GM19463 (cell line): ENCODE data around the gene LRRC15.

Experiments used
- ATAC-seq: cut with Tn5 transposase; IDR thresholded peaks from one replicate; pipeline ENCODE4 v1.9.1; 2021; ENCODE audit warnings: mild to moderate bottlenecking, moderate library complexity; ENCODE audit not compliant: unreplicated experiment

The LRRC15 gene

DNA sequence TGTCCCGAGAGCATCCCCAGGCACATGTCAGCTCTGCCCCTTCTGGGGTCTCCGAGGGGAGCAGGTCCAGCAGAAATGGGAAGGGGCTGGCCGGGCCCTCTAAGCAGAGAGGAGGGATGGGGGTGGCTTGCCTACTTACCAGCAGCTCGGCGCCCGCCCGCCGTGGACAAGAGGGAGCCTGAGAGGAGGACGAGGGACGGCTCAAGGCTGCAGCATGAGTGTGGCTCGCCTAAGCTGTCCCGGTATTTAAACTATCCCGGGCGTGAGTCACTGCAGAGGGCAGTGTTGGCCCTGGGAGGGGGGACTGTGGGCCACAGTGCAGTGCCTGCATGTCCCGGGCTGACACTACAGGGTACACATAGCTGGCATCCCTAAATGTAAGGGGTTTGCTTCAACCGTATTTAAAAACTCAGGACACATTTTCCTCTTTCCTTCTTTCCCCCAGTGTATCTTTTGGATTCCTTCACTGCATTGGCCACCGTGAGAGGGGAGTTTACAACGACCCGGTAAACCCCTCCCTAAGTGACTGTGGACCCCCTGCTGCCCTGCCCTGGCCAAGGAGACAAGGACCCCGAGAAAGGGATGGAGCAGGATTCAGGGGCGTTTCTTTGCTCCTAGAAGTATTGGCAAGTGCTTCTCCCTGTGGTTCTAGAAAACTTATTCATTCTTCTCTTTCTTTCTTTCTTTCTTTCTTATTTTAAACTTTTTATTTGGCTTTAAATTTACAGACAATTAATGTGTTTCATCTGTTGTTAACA lies at the start of gene LRRC15:
Gene LRRC15, minus strand, starts transcription at position 222 of the 758 bp plus-strand sequence. CDS start 8,700 bp downstream, outside the sequence.
- ATAC-seq, result no peak

DNA sequence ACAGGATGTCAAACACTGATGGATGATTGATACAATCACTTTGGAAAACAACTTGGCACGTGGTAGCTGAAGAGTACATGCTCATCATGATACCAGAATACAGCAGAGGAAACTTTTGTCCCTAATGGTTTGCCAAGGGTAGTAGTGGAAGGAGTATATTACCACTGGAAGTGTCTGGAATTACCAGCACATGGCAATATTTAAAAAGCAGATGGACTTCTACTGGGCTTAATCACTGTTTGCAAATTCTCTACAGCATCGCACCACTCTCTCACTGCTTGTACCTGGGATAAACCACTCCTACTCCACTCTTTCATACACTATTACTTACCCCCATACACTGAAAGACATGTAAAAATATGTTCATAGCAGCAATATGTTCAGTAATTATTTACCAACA lies 49.1 kb upstream of the LRRC15 start:
- ATAC-seq, result no peak

- no peak for ATAC-seq
These were observed 37.9 kb upstream of the LRRC15 start for GRCh38 chr3:194407423-194407822.

- no peak for ATAC-seq
These were observed 36.2 kb upstream of the LRRC15 start for GRCh38 chr3:194405766-194406165.

GRCh38 chr3:194404365-194405140 lies 35.0 kb upstream of the LRRC15 start:
- no peak for ATAC-seq

DNA sequence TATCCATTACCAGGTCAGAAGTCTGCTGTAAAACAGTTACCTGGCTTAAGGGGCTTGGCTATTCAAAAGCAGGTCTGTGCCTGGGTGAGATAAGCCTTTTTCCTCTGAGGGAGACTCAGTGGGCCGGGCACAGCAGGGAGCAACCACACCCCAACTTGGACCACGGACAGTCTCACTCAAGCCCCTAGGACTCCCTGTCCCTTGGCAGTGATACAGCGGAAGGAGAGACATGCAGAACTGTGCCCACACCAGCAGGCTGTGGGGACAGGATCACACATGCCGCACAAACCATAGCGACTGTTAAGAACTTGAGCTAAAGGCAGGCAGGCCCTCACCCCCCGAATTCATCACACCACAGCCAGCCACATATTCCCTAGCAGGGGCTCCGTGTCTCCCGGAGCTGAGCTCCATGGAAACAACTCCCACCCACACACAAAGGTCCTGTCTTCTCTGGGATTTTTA lies 32.4 kb upstream of the LRRC15 start:
- no peak for ATAC-seq

- no peak for ATAC-seq
These were observed 31.8 kb upstream of the LRRC15 start for GRCh38 chr3:194401346-194401745.

DNA sequence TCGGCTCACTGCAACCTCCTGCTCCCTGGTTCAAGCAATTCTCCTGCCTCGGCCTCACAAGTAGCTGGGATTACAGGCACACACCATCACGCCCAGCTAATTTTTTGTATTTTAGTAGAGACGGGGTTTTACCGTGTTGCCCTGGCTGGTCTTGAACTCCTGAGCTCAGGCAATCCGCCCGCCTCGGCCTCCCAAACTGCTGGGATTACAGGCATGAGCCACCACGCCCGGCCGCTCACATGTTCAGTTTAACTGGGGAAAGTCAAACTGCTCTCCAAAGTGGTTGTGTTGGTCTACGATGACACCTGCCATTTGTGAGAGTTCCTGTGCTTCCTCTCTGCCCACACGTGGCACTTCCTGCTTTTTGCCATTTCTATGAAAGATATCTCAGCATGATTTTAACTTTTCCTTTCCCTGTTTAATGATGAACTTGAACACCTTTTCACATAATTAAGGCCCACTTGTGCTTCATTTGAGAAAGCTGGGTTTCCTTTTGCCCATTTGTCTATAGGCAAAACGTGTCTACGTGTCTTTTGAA lies 30.4 kb upstream of the LRRC15 start:
- no peak for ATAC-seq

GRCh38 chr3:194399166-194399565 lies 29.6 kb upstream of the LRRC15 start, which contains the start of gene GP5:
Gene GP5 (minus strand): TSS chr3:194399266. CDS start chr3:194398282, 984 bp downstream.
- no peak for ATAC-seq

DNA sequence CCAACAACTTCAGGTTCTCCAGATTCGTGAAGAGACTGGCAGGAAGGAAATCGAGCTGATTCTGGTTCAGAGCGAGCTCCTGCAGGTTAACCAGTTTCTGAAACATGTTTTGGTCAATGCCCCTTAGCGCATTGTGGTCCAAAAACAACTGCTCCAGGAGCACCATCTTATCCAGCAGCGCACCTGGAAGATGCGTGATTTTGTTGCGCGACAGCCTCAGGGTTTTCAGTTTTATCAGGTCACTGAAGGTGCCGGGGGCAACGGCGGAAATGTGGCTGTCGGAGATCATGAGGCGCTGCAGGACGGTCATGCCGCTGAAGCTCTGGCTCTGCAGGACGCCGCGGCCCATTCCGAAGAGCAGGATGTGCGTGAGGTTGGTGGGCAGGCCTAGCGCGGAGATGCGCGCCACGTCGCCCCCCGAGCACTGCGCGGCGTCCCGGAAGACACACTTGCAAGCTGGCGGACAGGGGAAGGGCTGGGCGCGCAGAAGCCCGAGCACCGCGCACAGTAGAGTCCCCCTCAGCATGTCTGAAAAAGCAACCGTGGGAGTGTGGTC lies 28.3 kb upstream of the LRRC15 start:
- ATAC-seq, result no peak

DNA sequence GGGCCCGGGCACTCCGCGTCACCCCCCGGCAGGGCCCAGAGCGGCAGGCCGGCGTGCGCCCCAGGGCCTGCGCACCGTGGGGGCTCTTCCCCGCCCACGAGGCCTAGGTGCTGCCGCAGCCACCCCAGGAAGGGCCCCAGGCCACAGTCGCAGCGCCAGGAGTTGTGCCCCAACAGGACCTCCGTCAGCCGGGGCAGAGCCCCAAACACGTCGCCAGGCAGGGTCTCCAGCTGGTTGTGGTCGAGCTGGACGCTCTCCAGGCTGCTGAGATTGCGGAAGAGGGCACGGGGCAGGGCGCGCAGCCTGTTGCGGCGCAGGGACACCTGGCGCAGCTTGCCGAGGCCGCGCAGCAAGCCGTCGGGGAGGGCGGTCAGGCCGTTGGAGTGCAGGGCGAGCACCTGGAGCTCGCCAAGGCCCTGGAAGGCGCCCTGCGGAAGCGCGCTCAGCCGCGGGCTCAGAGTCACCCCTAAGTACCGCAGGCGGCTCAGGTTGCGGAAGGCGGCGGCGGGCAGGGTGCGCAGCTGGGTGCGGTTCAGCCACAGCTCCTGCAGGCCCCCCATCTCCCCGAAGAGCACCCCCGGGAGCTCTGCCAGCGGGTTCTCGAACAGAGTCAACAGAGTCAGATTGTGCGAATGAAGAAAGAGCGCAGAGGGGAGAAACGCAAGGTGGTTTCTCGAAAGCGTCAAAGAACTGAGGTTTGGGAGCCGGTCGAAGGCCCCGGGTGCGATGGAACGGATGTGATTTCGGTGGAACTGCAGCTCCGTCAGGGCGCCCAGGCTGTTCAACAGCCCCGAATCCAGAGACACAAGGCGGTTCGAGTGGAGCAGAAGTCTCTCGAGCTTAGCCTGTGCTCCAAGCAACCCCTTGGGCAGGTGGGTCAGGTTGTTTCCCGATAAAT lies 27.6 kb upstream of the LRRC15 start:
- ATAC-seq, result peak; percentile 33

DNA sequence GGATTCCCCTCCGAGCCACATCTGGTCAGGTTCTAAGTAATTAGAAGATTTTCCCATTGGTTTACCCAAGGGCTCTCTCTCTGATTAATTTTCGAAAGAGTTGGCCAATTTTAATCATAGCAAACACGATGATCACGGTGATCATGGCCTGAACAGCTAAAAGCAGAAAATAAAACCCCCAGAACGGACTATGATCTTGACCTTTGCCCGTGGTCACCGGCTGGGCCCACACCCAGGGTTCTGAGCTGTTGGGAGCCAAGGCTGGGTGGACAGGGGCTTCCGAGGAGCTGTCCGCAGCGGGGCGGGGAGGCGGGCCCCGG lies 27.0 kb upstream of the LRRC15 start:
- ATAC-seq, result peak; percentile 29

GRCh38 chr3:194395778-194396538 lies 26.4 kb upstream of the LRRC15 start:
- ATAC-seq, result no peak

DNA sequence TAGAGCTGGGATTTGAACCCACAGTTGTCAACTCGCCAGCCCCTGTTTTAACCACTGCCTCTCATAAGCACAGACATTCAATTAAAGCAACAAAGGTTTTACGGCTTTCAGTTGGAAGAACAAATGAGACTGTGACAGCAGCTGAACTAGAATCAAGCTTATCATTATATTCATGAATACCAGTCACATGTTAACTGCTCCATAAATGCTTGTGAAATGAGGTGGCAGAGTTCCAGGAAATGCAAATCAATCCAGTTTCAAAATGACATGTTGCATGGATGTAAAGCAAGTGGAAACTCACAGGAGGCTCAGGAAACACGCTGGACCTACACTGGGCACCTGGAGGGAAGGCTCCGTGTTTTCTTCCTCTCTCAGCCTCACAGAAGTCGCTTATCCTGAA lies 25.7 kb upstream of the LRRC15 start:
- no peak for ATAC-seq

GRCh38 chr3:194392576-194392975 lies 23.0 kb upstream of the LRRC15 start:
- ATAC-seq, result no peak

DNA sequence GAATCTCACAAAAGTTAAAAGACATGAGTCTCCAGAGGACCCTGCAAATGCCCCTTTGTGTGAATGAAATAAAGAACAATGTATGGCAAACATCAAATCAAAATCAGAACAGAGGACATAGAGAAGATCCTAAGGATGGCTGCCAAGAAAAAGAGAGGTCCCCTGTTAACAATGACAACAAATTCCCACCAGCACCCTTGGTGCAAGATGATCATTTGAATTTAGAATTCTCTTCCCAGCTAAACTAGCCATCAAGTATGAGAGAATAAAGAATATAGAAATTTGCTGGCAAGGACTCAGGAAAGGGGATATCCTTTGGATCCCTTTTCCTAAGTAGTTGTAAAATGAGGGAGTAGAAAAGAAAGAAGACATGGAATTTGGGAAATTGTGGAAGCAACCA lies 21.3 kb upstream of the LRRC15 start:
- no peak for ATAC-seq

- ATAC-seq, result no peak
These were observed 19.7 kb upstream of the LRRC15 start for GRCh38 chr3:194389269-194389668.

DNA sequence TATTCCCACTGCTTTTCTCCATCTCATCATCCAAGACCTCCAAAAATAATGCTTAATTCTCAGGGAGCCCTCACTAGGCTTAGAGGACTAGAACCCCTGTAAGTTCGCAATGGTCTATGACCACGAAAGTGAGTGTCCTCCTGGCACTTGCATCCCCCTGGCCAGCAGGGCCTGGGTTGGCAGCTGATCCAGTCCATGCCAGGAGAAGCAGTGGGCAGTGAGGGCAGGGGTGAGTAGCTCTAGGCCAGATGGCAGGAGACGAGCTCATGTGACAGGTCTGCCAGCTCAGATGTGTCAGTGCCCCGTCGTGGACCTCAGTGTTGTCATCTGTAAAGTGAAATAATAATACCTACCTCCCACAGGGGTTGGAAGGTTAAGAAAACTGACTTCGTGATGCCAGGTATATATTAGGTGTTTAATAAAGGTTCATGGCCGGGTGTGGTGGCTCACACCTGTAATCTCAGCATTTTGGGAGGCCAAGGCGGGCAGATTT lies 18.4 kb upstream of the LRRC15 start:
- ATAC-seq, result no peak

GRCh38 chr3:194387276-194387675 lies 17.7 kb upstream of the LRRC15 start:
- no peak for ATAC-seq

DNA sequence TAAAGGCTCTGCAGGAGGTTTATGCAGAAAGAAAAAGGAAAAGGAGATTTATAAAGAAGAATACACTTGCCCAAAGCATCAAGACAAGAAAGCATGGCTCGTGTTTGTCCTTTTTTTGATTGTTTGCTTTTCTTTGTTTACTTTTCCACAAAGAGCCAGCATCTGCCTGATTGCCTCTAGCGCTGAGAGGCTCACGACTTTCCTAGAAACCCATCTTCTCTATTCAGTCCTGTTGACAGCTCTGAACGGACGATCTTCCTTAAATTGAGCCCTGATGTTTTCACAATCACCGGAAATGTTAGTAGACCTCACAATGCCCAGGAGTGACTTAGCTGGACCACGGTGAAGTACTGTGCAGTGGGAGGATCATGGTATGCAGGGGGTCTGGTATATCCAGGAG lies 17.1 kb upstream of the LRRC15 start:
- no peak for ATAC-seq
